BLaER1 (cell line): ENCODE data around the gene BUB3.

ENCODE experiments used
- H3K27ac ChIP-seq: shearing (Covaris generic); formaldehyde crosslinking; 2 replicates; pipeline ENCODE4 v1.8.1; 2022
- H3K27me3 ChIP-seq: shearing (Covaris generic); formaldehyde crosslinking; 2 replicates; pipeline ENCODE4 v1.8.1; 2022
- H3K36me3 ChIP-seq: shearing (Covaris generic); formaldehyde crosslinking; 2 replicates; pipeline ENCODE4 v1.8.1; 2022
- H3K4me1 ChIP-seq: shearing (Covaris generic); formaldehyde crosslinking; 2 replicates; pipeline ENCODE4 v1.8.1; 2022
- H3K4me2 ChIP-seq: shearing (Covaris generic); formaldehyde crosslinking; 2 replicates; pipeline ENCODE4 v1.8.1; 2022
- H3K4me3 ChIP-seq: shearing (Covaris generic); formaldehyde crosslinking; 2 replicates; pipeline ENCODE4 v1.8.1; 2022
- H3K9ac ChIP-seq: shearing (Covaris generic); formaldehyde crosslinking; 2 replicates; pipeline ENCODE4 v1.8.1; 2022
- H3K9me3 ChIP-seq: shearing (Covaris generic); formaldehyde crosslinking; 2 replicates; pipeline ENCODE4 v1.8.1; 2022
- H4K20me1 ChIP-seq: shearing (Covaris generic); formaldehyde crosslinking; 2 replicates; pipeline ENCODE4 v1.8.1; 2022
- Cebpa-rat ChIP-seq: shearing (Covaris generic); IDR thresholded peaks from 2 replicates; pipeline ENCODE4 v1.8.1; 2022

The BUB3 gene

GRCh38 chr10:123154092-123154710 lies at the start of gene BUB3:
BUB3 (plus strand) TSS chr10:123154402; CDS start chr10:123154918, 516 bp downstream.
- Histone ChIP-seq H3K27ac (peak within 1 kb of the TSS; percentile 98), H3K36me3 (peaks cover 42% of the 10 kb centered on the region), H3K4me2 (peak within 1 kb of the TSS; percentile 90), H3K4me3 (peak within 1 kb of the TSS; percentile 93), H3K9me3 (peaks cover 6% of the 10 kb centered on the region; the same call in 1 of the 2 replicates), H3K9ac (peak within 1 kb of the TSS; percentile 96), H4K20me1 (peaks cover 77% of the 10 kb centered on the region), H3K4me1 (peaks cover 69% of the 10 kb centered on the region), H3K27me3 (peaks cover 46% of the 10 kb centered on the region)
- no peak for TF ChIP-seq Cebpa-rat

- Histone ChIP-seq H3K9ac (no peak overlapping the region), H4K20me1 (no peaks in the 10 kb centered on the region), H3K4me1 (no peaks in the 10 kb centered on the region), H3K4me2 (no peak overlapping the region), H3K4me3 (no peak overlapping the region), H3K9me3 (no peaks in the 10 kb centered on the region), H3K36me3 (no peaks in the 10 kb centered on the region), H3K27ac (no peak overlapping the region), H3K27me3 (no peaks in the 10 kb centered on the region)
- TF ChIP-seq Cebpa-rat: no peak
Measured at GRCh38 chr10:123109466-123109865, 44.7 kb upstream of the BUB3 start.

GRCh38 chr10:123117644-123118417 lies 36.4 kb upstream of the BUB3 start:
- H3K27ac ChIP-seq: no peak overlapping the region
- H4K20me1 ChIP-seq: no peaks in the 10 kb centered on the region
- H3K4me3 ChIP-seq: no peak overlapping the region
- H3K4me1 ChIP-seq: no peaks in the 10 kb centered on the region
- H3K36me3 ChIP-seq: no peaks in the 10 kb centered on the region
- H3K9ac ChIP-seq: no peak overlapping the region
- TF ChIP-seq Cebpa-rat: no peak
- no peaks in the 10 kb centered on the region for H3K9me3 ChIP-seq
- no peak overlapping the region for H3K4me2 ChIP-seq
- peaks cover 15% of the 10 kb centered on the region; the same call in 1 of the 2 replicates for H3K27me3 ChIP-seq

GRCh38 chr10:123119081-123119480 lies 35.1 kb upstream of the BUB3 start:
- Histone ChIP-seq H3K27ac (no peak overlapping the region), H4K20me1 (no peaks in the 10 kb centered on the region), H3K9ac (no peak overlapping the region), H3K27me3 (peaks cover 15% of the 10 kb centered on the region; the same call in 1 of the 2 replicates), H3K4me3 (no peak overlapping the region), H3K36me3 (no peaks in the 10 kb centered on the region), H3K4me1 (no peaks in the 10 kb centered on the region), H3K9me3 (no peaks in the 10 kb centered on the region), H3K4me2 (no peak overlapping the region)
- no peak for TF ChIP-seq Cebpa-rat

GRCh38 chr10:123126246-123126645 lies 28.0 kb upstream of the BUB3 start:
- Histone ChIP-seq H4K20me1 (no peaks in the 10 kb centered on the region), H3K4me3 (no peak overlapping the region), H3K36me3 (no peaks in the 10 kb centered on the region), H3K4me1 (no peaks in the 10 kb centered on the region), H3K27me3 (peaks cover 4% of the 10 kb centered on the region), H3K27ac (no peak overlapping the region), H3K4me2 (no peak overlapping the region), H3K9ac (no peak overlapping the region), H3K9me3 (0 out of 2 replicates have a peak, but pooled peaks cover 11% of the 10 kb centered on the region)
- no peak for TF ChIP-seq Cebpa-rat

GRCh38 chr10:123129618-123130271 lies 24.5 kb upstream of the BUB3 start:
- H3K4me2 ChIP-seq: no peak overlapping the region
- H3K4me3 ChIP-seq: no peak overlapping the region
- H3K9me3 ChIP-seq: peaks cover 15% of the 10 kb centered on the region; the same call in 1 of the 2 replicates
- no peak for TF ChIP-seq Cebpa-rat
- H3K4me1 ChIP-seq: peaks cover 22% of the 10 kb centered on the region
- H4K20me1 ChIP-seq: peaks cover 7% of the 10 kb centered on the region; the same call in 1 of the 2 replicates
- no peak overlapping the region for H3K27ac ChIP-seq
- peaks cover 39% of the 10 kb centered on the region for H3K27me3 ChIP-seq
- H3K36me3 ChIP-seq: no peaks in the 10 kb centered on the region
- no peak overlapping the region for H3K9ac ChIP-seq

GRCh38 chr10:123132576-123133477 lies 21.4 kb upstream of the BUB3 start:
- Histone ChIP-seq H3K27ac (no peak overlapping the region), H4K20me1 (peaks cover 33% of the 10 kb centered on the region), H3K9me3 (peaks cover 30% of the 10 kb centered on the region), H3K36me3 (no peaks in the 10 kb centered on the region), H3K4me1 (peaks cover 48% of the 10 kb centered on the region), H3K4me2 (peak overlapping the region; percentile 98), H3K27me3 (peaks cover 70% of the 10 kb centered on the region), H3K9ac (no peak overlapping the region), H3K4me3 (peak overlapping the region; percentile 62)
- no peak for TF ChIP-seq Cebpa-rat

GRCh38 chr10:123133541-123134342 lies 20.5 kb upstream of the BUB3 start:
- peak overlapping the region; percentile 62 for H3K4me3 ChIP-seq
- H3K27ac ChIP-seq: no peak overlapping the region
- no peaks in the 10 kb centered on the region for H3K36me3 ChIP-seq
- TF ChIP-seq Cebpa-rat: no peak
- H4K20me1 ChIP-seq: peaks cover 42% of the 10 kb centered on the region
- peaks cover 48% of the 10 kb centered on the region for H3K4me1 ChIP-seq
- H3K27me3 ChIP-seq: peaks cover 79% of the 10 kb centered on the region
- peak overlapping the region; percentile 98 for H3K4me2 ChIP-seq
- no peak overlapping the region for H3K9ac ChIP-seq
- peaks cover 24% of the 10 kb centered on the region for H3K9me3 ChIP-seq
